Mesendoderm (in vitro differentiated cells): ENCODE measurements around the gene RDX.

Experiments used
- DNase-seq: peaks from one replicate; pipeline ENCODE4 v3.0.0; 2013
- H2AK5ac ChIP-seq: 2 replicates; pipeline ENCODE4 v1.6.1; 2013; ENCODE audit warnings: low read length, inconsistent platforms
- H2BK120ac ChIP-seq: 2 replicates; pipeline ENCODE4 v1.6.1; 2013; ENCODE audit warnings: low read depth, mild to moderate bottlenecking, low read length, moderate library complexity, mixed read lengths
- H2BK15ac ChIP-seq: replicated peaks from 2 replicates; pipeline ENCODE4 v1.6.1; 2013; ENCODE audit warnings: low read depth, mild to moderate bottlenecking, moderate library complexity
- H2BK5ac ChIP-seq: 2 replicates; pipeline ENCODE4 v1.6.1; 2013; ENCODE audit warnings: low read length, inconsistent platforms
- H3K18ac ChIP-seq: 2 replicates; pipeline ENCODE4 v1.6.1; 2013; ENCODE audit warnings: mild to moderate bottlenecking, low read length, mixed read lengths
- H3K23ac ChIP-seq: one replicate; pipeline ENCODE4 v1.6.1; 2013; ENCODE audit warnings: low read length
- H3K27ac ChIP-seq: 2 replicates; pipeline ENCODE4 v1.5.1; 2013; ENCODE audit warnings: low read depth, mild to moderate bottlenecking, inconsistent platforms, low read length, moderate library complexity
- H3K27me3 ChIP-seq: 2 replicates; pipeline ENCODE4 v1.6.1; 2013; ENCODE audit warnings: low read length, control low read depth, mild to moderate bottlenecking, inconsistent platforms; ENCODE audit not compliant: insufficient read depth, poor library complexity
- H3K36me3 ChIP-seq: 2 replicates; pipeline ENCODE4 v1.6.1; 2013; ENCODE audit warnings: low read length, inconsistent platforms; ENCODE audit not compliant: control insufficient read depth, insufficient read depth
- H3K4ac ChIP-seq: one replicate; pipeline ENCODE4 v1.6.1; 2013; ENCODE audit warnings: low read depth, mild to moderate bottlenecking, low read length, moderate library complexity
- H3K4me1 ChIP-seq: 2 replicates; pipeline ENCODE4 v1.6.1; 2013; ENCODE audit warnings: low read depth, low read length, inconsistent platforms; ENCODE audit not compliant: control insufficient read depth
- H3K4me2 ChIP-seq: 2 replicates; pipeline ENCODE4 v1.6.1; 2013; ENCODE audit warnings: low read length
- H3K4me3 ChIP-seq: 2 replicates; pipeline ENCODE4 v1.5.1; 2013; ENCODE audit warnings: mild to moderate bottlenecking, low read length
- H3K56ac ChIP-seq: one replicate; pipeline ENCODE4 v1.6.1; 2013; ENCODE audit warnings: low read length
- H3K79me1 ChIP-seq: 2 replicates; pipeline ENCODE4 v1.6.1; 2013; ENCODE audit warnings: low read length, inconsistent platforms
- H3K79me2 ChIP-seq: 2 replicates; pipeline ENCODE4 v1.6.1; 2013; ENCODE audit warnings: mild to moderate bottlenecking, low read length; ENCODE audit not compliant: control insufficient read depth, insufficient read depth
- H3K9ac ChIP-seq: 2 replicates; pipeline ENCODE4 v1.6.1; 2013; ENCODE audit warnings: low read length, inconsistent platforms
- H4K5ac ChIP-seq: one replicate; pipeline ENCODE4 v1.6.1; 2013; ENCODE audit warnings: low read length
- H4K8ac ChIP-seq: one replicate; pipeline ENCODE4 v1.6.1; 2013; ENCODE audit warnings: low read depth, mild to moderate bottlenecking, control low read depth, low read length, moderate library complexity
- WGBS: extraction: QIAGEN DNeasy Blood & Tissue Kit; methylation state at CpG from one replicate; pipeline ENCODE4 v1.1.7; 2013; ENCODE audit warnings: low lambda C conversion rate, missing lambda C conversion rate; ENCODE audit not compliant: insufficient coverage; ENCODE audit errors: extremely low coverage; 5-methylcytosine and 5-hydroxymethylcytosine counted together

Gene RDX

GRCh38 chr11:110268441-110268840 lies 28.0 kb downstream of the RDX start:
- no peak overlapping the region for H4K5ac ChIP-seq
- H3K23ac ChIP-seq, result no peak overlapping the region
- H3K4me1 ChIP-seq, result no peaks in the 10 kb centered on the region
- H3K27ac ChIP-seq, result no peak overlapping the region
- no peak overlapping the region for H3K4me3 ChIP-seq
- H2AK5ac ChIP-seq, result no peak overlapping the region
- peaks cover 20% of the 10 kb centered on the region for H3K79me2 ChIP-seq
- H2BK5ac ChIP-seq, result no peak overlapping the region
- H3K56ac ChIP-seq, result no peak overlapping the region
- H3K4ac ChIP-seq, result no peak overlapping the region
- no peak overlapping the region for H2BK120ac ChIP-seq
- no peak overlapping the region for H4K8ac ChIP-seq
- H3K79me1 ChIP-seq, result peaks cover 16% of the 10 kb centered on the region
- H3K36me3 ChIP-seq, result peaks cover 2% of the 10 kb centered on the region
- H3K27me3 ChIP-seq, result no peaks in the 10 kb centered on the region
- H2BK15ac ChIP-seq, result no peak overlapping the region
- no peak for DNase-seq
- no peak overlapping the region for H3K18ac ChIP-seq
- no CpG with 5 or more reads among the region's 1 CpG for WGBS
- H3K4me2 ChIP-seq, result no peak overlapping the region
- no peak overlapping the region for H3K9ac ChIP-seq

GRCh38 chr11:110262072-110262403 lies 34.4 kb downstream of the RDX start:
- Histone ChIP-seq H3K27me3 (no peaks in the 10 kb centered on the region), H3K4ac (no peak overlapping the region), H3K23ac (no peak overlapping the region), H3K4me2 (no peak overlapping the region), H4K5ac (no peak overlapping the region), H3K18ac (no peak overlapping the region), H3K9ac (no peak overlapping the region), H2BK15ac (no peak overlapping the region), H2BK120ac (no peak overlapping the region), H3K36me3 (peaks cover 2% of the 10 kb centered on the region), H3K4me1 (no peaks in the 10 kb centered on the region), H3K4me3 (no peak overlapping the region), H3K56ac (no peak overlapping the region), H2AK5ac (no peak overlapping the region), H2BK5ac (no peak overlapping the region), H3K79me1 (peaks cover 3% of the 10 kb centered on the region), H4K8ac (no peak overlapping the region), H3K27ac (no peak overlapping the region), H3K79me2 (peaks cover 3% of the 10 kb centered on the region)
- no CpG with 5 or more reads among the region's 6 CpGs for WGBS
- DNase-seq, result no peak

- no peak overlapping the region for H4K5ac ChIP-seq
- DNase-seq, result no peak
- no peaks in the 10 kb centered on the region for H3K27me3 ChIP-seq
- peaks cover 2% of the 10 kb centered on the region for H3K36me3 ChIP-seq
- H4K8ac ChIP-seq, result no peak overlapping the region
- H3K4ac ChIP-seq, result no peak overlapping the region
- H3K56ac ChIP-seq, result no peak overlapping the region
- no peak overlapping the region for H3K23ac ChIP-seq
- peaks cover under 1% of the 10 kb centered on the region for H3K79me2 ChIP-seq
- H3K18ac ChIP-seq, result no peak overlapping the region
- no peak overlapping the region for H2BK120ac ChIP-seq
- H2AK5ac ChIP-seq, result no peak overlapping the region
- no peak overlapping the region for H3K4me3 ChIP-seq
- no peak overlapping the region for H2BK15ac ChIP-seq
- H3K27ac ChIP-seq, result no peak overlapping the region
- peaks cover 2% of the 10 kb centered on the region for H3K79me1 ChIP-seq
- H3K4me1 ChIP-seq, result no peaks in the 10 kb centered on the region
- WGBS, result no CpG with 5 or more reads among the region's 2 CpGs
- no peak overlapping the region for H3K9ac ChIP-seq
- H2BK5ac ChIP-seq, result no peak overlapping the region
- no peak overlapping the region for H3K4me2 ChIP-seq
These were observed 35.0 kb downstream of the RDX start for GRCh38 chr11:110261195-110262071.

GRCh38 chr11:110253525-110253924 lies 42.9 kb downstream of the RDX start:
- peaks cover 2% of the 10 kb centered on the region for H3K79me1 ChIP-seq
- H2BK120ac ChIP-seq, result no peak overlapping the region
- H3K4me3 ChIP-seq, result no peak overlapping the region
- H2AK5ac ChIP-seq, result no peak overlapping the region
- no peak overlapping the region for H3K9ac ChIP-seq
- H3K79me2 ChIP-seq, result no peaks in the 10 kb centered on the region
- no peak overlapping the region for H3K18ac ChIP-seq
- no peak overlapping the region for H2BK15ac ChIP-seq
- no peak for DNase-seq
- H3K4ac ChIP-seq, result no peak overlapping the region
- H3K27me3 ChIP-seq, result no peaks in the 10 kb centered on the region
- peaks cover 5% of the 10 kb centered on the region for H3K36me3 ChIP-seq
- H3K4me2 ChIP-seq, result no peak overlapping the region
- no CpG with 5 or more reads among the region's 3 CpGs for WGBS
- no peaks in the 10 kb centered on the region for H3K4me1 ChIP-seq
- no peak overlapping the region for H3K27ac ChIP-seq
- no peak overlapping the region for H4K5ac ChIP-seq
- H4K8ac ChIP-seq, result no peak overlapping the region
- H3K23ac ChIP-seq, result no peak overlapping the region
- no peak overlapping the region for H3K56ac ChIP-seq
- H2BK5ac ChIP-seq, result no peak overlapping the region

GRCh38 chr11:110251836-110252235 lies 44.6 kb downstream of the RDX start:
- no peak overlapping the region for H2BK5ac ChIP-seq
- peaks cover 5% of the 10 kb centered on the region for H3K36me3 ChIP-seq
- H3K27ac ChIP-seq, result no peak overlapping the region
- H3K79me2 ChIP-seq, result no peaks in the 10 kb centered on the region
- H3K18ac ChIP-seq, result no peak overlapping the region
- no peak overlapping the region for H2BK15ac ChIP-seq
- no peaks in the 10 kb centered on the region for H3K4me1 ChIP-seq
- H3K27me3 ChIP-seq, result no peaks in the 10 kb centered on the region
- no peak overlapping the region for H3K9ac ChIP-seq
- H3K4me2 ChIP-seq, result no peak overlapping the region
- no peak overlapping the region for H3K56ac ChIP-seq
- no peak overlapping the region for H4K8ac ChIP-seq
- DNase-seq, result no peak
- no peak overlapping the region for H4K5ac ChIP-seq
- H3K23ac ChIP-seq, result no peak overlapping the region
- H3K4ac ChIP-seq, result no peak overlapping the region
- no peak overlapping the region for H3K4me3 ChIP-seq
- H2AK5ac ChIP-seq, result no peak overlapping the region
- H3K79me1 ChIP-seq, result peaks cover 4% of the 10 kb centered on the region
- WGBS, result no CpG with 5 or more reads among the region's 1 CpG
- no peak overlapping the region for H2BK120ac ChIP-seq

GRCh38 chr11:110250168-110250567 lies 46.2 kb downstream of the RDX start:
- Histone ChIP-seq H3K4me3 (no peak overlapping the region), H3K4ac (no peak overlapping the region), H2BK15ac (no peak overlapping the region), H2BK120ac (no peak overlapping the region), H3K18ac (no peak overlapping the region), H2AK5ac (no peak overlapping the region), H3K27me3 (no peaks in the 10 kb centered on the region), H3K23ac (no peak overlapping the region), H3K79me2 (no peaks in the 10 kb centered on the region), H3K27ac (no peak overlapping the region), H2BK5ac (no peak overlapping the region), H3K9ac (no peak overlapping the region), H3K56ac (no peak overlapping the region), H3K4me2 (no peak overlapping the region), H3K36me3 (peaks cover 5% of the 10 kb centered on the region), H3K4me1 (no peaks in the 10 kb centered on the region), H4K5ac (no peak overlapping the region), H4K8ac (no peak overlapping the region), H3K79me1 (peaks cover 4% of the 10 kb centered on the region)
- peak; percentile 25 for DNase-seq
- whole genome bisulfite sequencing, result no CpG with 5 or more reads among the region's 2 CpGs
